ENCODE results near the gene MSRB1. TPM values are rescaled to one million over a fixed set of nuclear protein-coding genes. Genes with fewer than 3 reads are reported as not detected.
A peak's percentile ranks its signal among the peaks of the same experiment; 100 is the strongest.

MSRB1 gene
- total and polyA plus RNA-seq, 2 of the 13 experiments (the other 11 are each of a cell fraction or from before 2014, with no cell fraction given) = 32.1 to 75.4 TPM

- TF ChIP-seq HOXA3 (CRISPR knock-in tag; IDR thresholded peaks at IDR 0.05) (peak; percentile 61), JUN (CRISPR knock-in tag; IDR thresholded peaks at IDR 0.05) (no peak), POLR2G (IDR thresholded peaks at IDR 0.05; ENCODE audit: low read depth, low read length) (peak; percentile 100), ZNF615 (CRISPR knock-in tag; IDR thresholded peaks at IDR 0.05; ENCODE audit: borderline replicate concordance) (no peak), YEATS2 (CRISPR knock-in tag; IDR thresholded peaks at IDR 0.05; ENCODE audit: borderline replicate concordance) (peak; percentile 100), RARG (CRISPR knock-in tag; IDR thresholded peaks at IDR 0.05; ENCODE audit: low read depth) (no peak), SMAD3 (CRISPR knock-in tag; IDR thresholded peaks at IDR 0.05) (peak; percentile 62; the same call in 1 of the 2 replicates), NFE2L1 (CRISPR knock-in tag; IDR thresholded peaks at IDR 0.05; ENCODE audit: borderline replicate concordance) (no peak; the same call in 1 of the 2 replicates), ZNF230 (CRISPR knock-in tag; IDR thresholded peaks at IDR 0.05) (peak; percentile 74; the same call in 1 of the 2 replicates), HINFP (CRISPR knock-in tag; IDR thresholded peaks at IDR 0.05; ENCODE audit: low read depth) (peak; percentile 37; the same call in 1 of the 2 replicates)
- TF ChIP-seq, protein P1, sequence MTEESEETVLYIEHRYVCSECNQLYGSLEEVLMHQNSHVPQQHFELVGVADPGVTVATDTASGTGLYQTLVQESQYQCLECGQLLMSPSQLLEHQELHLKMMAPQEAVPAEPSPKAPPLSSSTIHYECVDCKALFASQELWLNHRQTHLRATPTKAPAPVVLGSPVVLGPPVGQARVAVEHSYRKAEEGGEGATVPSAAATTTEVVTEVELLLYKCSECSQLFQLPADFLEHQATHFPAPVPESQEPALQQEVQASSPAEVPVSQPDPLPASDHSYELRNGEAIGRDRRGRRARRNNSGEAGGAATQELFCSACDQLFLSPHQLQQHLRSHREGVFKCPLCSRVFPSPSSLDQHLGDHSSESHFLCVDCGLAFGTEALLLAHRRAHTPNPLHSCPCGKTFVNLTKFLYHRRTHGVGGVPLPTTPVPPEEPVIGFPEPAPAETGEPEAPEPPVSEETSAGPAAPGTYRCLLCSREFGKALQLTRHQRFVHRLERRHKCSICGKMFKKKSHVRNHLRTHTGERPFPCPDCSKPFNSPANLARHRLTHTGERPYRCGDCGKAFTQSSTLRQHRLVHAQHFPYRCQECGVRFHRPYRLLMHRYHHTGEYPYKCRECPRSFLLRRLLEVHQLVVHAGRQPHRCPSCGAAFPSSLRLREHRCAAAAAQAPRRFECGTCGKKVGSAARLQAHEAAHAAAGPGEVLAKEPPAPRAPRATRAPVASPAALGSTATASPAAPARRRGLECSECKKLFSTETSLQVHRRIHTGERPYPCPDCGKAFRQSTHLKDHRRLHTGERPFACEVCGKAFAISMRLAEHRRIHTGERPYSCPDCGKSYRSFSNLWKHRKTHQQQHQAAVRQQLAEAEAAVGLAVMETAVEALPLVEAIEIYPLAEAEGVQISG (CRISPR knock-in tag; IDR thresholded peaks at IDR 0.05) = peak; percentile 85
- TF ChIP-seq, protein P2, sequence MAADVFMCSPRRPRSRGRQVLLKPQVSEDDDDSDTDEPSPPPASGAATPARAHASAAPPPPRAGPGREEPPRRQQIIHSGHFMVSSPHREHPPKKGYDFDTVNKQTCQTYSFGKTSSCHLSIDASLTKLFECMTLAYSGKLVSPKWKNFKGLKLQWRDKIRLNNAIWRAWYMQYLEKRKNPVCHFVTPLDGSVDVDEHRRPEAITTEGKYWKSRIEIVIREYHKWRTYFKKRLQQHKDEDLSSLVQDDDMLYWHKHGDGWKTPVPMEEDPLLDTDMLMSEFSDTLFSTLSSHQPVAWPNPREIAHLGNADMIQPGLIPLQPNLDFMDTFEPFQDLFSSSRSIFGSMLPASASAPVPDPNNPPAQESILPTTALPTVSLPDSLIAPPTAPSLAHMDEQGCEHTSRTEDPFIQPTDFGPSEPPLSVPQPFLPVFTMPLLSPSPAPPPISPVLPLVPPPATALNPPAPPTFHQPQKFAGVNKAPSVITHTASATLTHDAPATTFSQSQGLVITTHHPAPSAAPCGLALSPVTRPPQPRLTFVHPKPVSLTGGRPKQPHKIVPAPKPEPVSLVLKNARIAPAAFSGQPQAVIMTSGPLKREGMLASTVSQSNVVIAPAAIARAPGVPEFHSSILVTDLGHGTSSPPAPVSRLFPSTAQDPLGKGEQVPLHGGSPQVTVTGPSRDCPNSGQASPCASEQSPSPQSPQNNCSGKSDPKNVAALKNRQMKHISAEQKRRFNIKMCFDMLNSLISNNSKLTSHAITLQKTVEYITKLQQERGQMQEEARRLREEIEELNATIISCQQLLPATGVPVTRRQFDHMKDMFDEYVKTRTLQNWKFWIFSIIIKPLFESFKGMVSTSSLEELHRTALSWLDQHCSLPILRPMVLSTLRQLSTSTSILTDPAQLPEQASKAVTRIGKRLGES (CRISPR knock-in tag; IDR thresholded peaks at IDR 0.05; ENCODE audit: borderline replicate concordance) = peak; percentile 21; the same call in 1 of the 2 replicates
- TF ChIP-seq, protein P3, sequence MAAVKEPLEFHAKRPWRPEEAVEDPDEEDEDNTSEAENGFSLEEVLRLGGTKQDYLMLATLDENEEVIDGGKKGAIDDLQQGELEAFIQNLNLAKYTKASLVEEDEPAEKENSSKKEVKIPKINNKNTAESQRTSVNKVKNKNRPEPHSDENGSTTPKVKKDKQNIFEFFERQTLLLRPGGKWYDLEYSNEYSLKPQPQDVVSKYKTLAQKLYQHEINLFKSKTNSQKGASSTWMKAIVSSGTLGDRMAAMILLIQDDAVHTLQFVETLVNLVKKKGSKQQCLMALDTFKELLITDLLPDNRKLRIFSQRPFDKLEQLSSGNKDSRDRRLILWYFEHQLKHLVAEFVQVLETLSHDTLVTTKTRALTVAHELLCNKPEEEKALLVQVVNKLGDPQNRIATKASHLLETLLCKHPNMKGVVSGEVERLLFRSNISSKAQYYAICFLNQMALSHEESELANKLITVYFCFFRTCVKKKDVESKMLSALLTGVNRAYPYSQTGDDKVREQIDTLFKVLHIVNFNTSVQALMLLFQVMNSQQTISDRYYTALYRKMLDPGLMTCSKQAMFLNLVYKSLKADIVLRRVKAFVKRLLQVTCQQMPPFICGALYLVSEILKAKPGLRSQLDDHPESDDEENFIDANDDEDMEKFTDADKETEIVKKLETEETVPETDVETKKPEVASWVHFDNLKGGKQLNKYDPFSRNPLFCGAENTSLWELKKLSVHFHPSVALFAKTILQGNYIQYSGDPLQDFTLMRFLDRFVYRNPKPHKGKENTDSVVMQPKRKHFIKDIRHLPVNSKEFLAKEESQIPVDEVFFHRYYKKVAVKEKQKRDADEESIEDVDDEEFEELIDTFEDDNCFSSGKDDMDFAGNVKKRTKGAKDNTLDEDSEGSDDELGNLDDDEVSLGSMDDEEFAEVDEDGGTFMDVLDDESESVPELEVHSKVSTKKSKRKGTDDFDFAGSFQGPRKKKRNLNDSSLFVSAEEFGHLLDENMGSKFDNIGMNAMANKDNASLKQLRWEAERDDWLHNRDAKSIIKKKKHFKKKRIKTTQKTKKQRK (IDR thresholded peaks at IDR 0.05; ENCODE audit: low read length) = no peak
These were observed 21.8 kb upstream of the MSRB1 start, which contains the start of gene RPS2 (continued) for GRCh38 chr16:1964506-1965395.

All from HepG2 (cell line).